SU-DHL-6 (cell line): ENCODE results near the gene PEX26.

Experiments used
- CTCF ChIP-seq: fragments of 200-600 bp; sonication (generic); IDR thresholded peaks from one replicate; pipeline ENCODE4 v1.5.1; 2017; ENCODE audit warnings: antibody characterized with exemption, mild to moderate bottlenecking, low read length, moderate library complexity; ENCODE audit not compliant: insufficient read depth, poor library complexity, severe bottlenecking
- EZH2phosphoT487 ChIP-seq: fragments of 200-600 bp; sonication (generic), shearing (Covaris generic); conservative IDR thresholded peaks from 2 replicates; pipeline ENCODE4 v1.6.1; 2018; ENCODE audit warnings: mild to moderate bottlenecking, antibody characterized with exemption, low read length, moderate library complexity, mixed read lengths

- TF ChIP-seq CTCF (no peak), EZH2phosphoT487 (no peak)
These were observed 27.7 kb upstream of the PEX26 start for GRCh38 chr22:18050065-18050464.
